H9 (cell line): ENCODE data around the gene EBPL. TPM values are rescaled to one million over a fixed set of nuclear protein-coding genes. Genes with fewer than 3 reads are reported as not detected.

Experiments
- DNase-seq: peaks from one replicate; pipeline ENCODE4 v3.0.0-alpha.2; 2017
- H2AFZ ChIP-seq: one replicate; pipeline ENCODE4 v1.6.1; 2013; ENCODE audit warnings: mild to moderate bottlenecking, low read length, control low read depth, moderate library complexity
- H2AK5ac ChIP-seq: 2 replicates; pipeline ENCODE4 v1.6.1; 2013; ENCODE audit warnings: low read length, control low read depth, mixed read lengths; ENCODE audit not compliant: insufficient read length
- H2BK120ac ChIP-seq: one replicate; pipeline ENCODE4 v1.6.1; 2013; ENCODE audit warnings: low read depth, mild to moderate bottlenecking, low read length, control low read depth, inconsistent platforms; ENCODE audit not compliant: poor library complexity, severe bottlenecking
- H2BK12ac ChIP-seq: 2 replicates; pipeline ENCODE4 v1.6.1; 2013; ENCODE audit warnings: low read length, control low read depth, mixed read lengths, low read depth; ENCODE audit not compliant: insufficient read length
- H2BK15ac ChIP-seq: 2 replicates; pipeline ENCODE4 v1.6.1; 2013; ENCODE audit warnings: low read depth, low read length, control low read depth
- H2BK20ac ChIP-seq: one replicate; pipeline ENCODE4 v1.6.1; 2013; ENCODE audit warnings: low read depth, mild to moderate bottlenecking, low read length, control low read depth, inconsistent platforms; ENCODE audit not compliant: poor library complexity, severe bottlenecking
- H2BK5ac ChIP-seq: 2 replicates; pipeline ENCODE4 v1.6.1; 2013; ENCODE audit warnings: low read length, control low read depth, mixed read lengths; ENCODE audit not compliant: insufficient read length
- H3K14ac ChIP-seq: 2 replicates; pipeline ENCODE4 v1.6.1; 2013; ENCODE audit warnings: low read length, control low read depth; ENCODE audit not compliant: insufficient read depth
- H3K18ac ChIP-seq: 2 replicates; pipeline ENCODE4 v1.6.1; 2013; ENCODE audit warnings: low read depth, mild to moderate bottlenecking, mixed read lengths, low read length, control low read depth; ENCODE audit not compliant: insufficient read length
- H3K23ac ChIP-seq: 2 replicates; pipeline ENCODE4 v1.6.1; 2013; ENCODE audit warnings: low read length, control low read depth, mixed read lengths, low read depth; ENCODE audit not compliant: insufficient read length
- H3K23me2 ChIP-seq: 2 replicates; pipeline ENCODE4 v1.6.1; 2013; ENCODE audit warnings: low read depth, mild to moderate bottlenecking, mixed read lengths, low read length, control low read depth; ENCODE audit not compliant: insufficient read length, poor library complexity, severe bottlenecking
- H3K27ac ChIP-seq: 2 replicates; pipeline ENCODE4 v1.5.1; 2013; ENCODE audit warnings: low read length, control low read depth, mixed read lengths, low read depth; ENCODE audit not compliant: insufficient read length
- H3K27me3 ChIP-seq: 2 replicates; pipeline ENCODE4 v1.6.1; 2013; ENCODE audit warnings: low read length, control low read depth, inconsistent platforms; ENCODE audit not compliant: insufficient read depth
- H3K4ac ChIP-seq: 2 replicates; pipeline ENCODE4 v1.6.1; 2013; ENCODE audit warnings: low read depth, mild to moderate bottlenecking, control low read depth, inconsistent platforms, low read length, moderate library complexity
- H3K4me1 ChIP-seq: 2 replicates; pipeline ENCODE4 v1.6.1; 2013; ENCODE audit warnings: low read length, control low read depth, inconsistent platforms; ENCODE audit not compliant: insufficient read depth
- H3K4me2 ChIP-seq: 2 replicates; pipeline ENCODE4 v1.6.1; 2013; ENCODE audit warnings: low read length, control low read depth, mixed read lengths; ENCODE audit not compliant: insufficient read length, insufficient read depth
- H3K56ac ChIP-seq: 2 replicates; pipeline ENCODE4 v1.6.1; 2013; ENCODE audit warnings: low read depth, mild to moderate bottlenecking, mixed read lengths, low read length, control low read depth; ENCODE audit not compliant: insufficient read length
- H3K79me1 ChIP-seq: 2 replicates; pipeline ENCODE4 v1.6.1; 2013; ENCODE audit warnings: low read depth, mild to moderate bottlenecking, moderate library complexity, low read length, control low read depth, inconsistent platforms; ENCODE audit not compliant: insufficient read depth, poor library complexity, severe bottlenecking
- H3K79me2 ChIP-seq: 2 replicates; pipeline ENCODE4 v1.6.1; 2013; ENCODE audit warnings: low read length, control low read depth, inconsistent platforms; ENCODE audit not compliant: insufficient read depth
- H3K9ac ChIP-seq: 2 replicates; pipeline ENCODE4 v1.6.1; 2013; ENCODE audit warnings: low read length, control low read depth, mixed read lengths; ENCODE audit not compliant: insufficient read length; ENCODE audit errors: extremely low read depth
- H3K9me3 ChIP-seq: one replicate; pipeline ENCODE4 v1.6.1; 2013; ENCODE audit warnings: low read depth, low read length, inconsistent platforms; ENCODE audit not compliant: control insufficient read depth
- H3T11ph ChIP-seq: one replicate; pipeline ENCODE4 v1.6.1; 2013; ENCODE audit warnings: mild to moderate bottlenecking, low read length, control low read depth, inconsistent platforms
- H4K20me1 ChIP-seq: one replicate; pipeline ENCODE4 v1.6.1; 2013; ENCODE audit not compliant: control insufficient read depth, insufficient read length, insufficient read depth
- H4K5ac ChIP-seq: 2 replicates; pipeline ENCODE4 v1.6.1; 2013; ENCODE audit warnings: low read depth, mild to moderate bottlenecking, mixed read lengths, low read length, control low read depth; ENCODE audit not compliant: insufficient read length
- H4K8ac ChIP-seq: replicated peaks from 2 replicates; pipeline ENCODE4 v1.6.1; 2013; ENCODE audit warnings: low read length, control low read depth, mixed read lengths, low read depth; ENCODE audit not compliant: insufficient read length
- H4K91ac ChIP-seq: 2 replicates; pipeline ENCODE4 v1.6.1; 2013; ENCODE audit warnings: low read depth, mild to moderate bottlenecking, moderate library complexity, mixed read lengths, low read length, control low read depth; ENCODE audit not compliant: insufficient read length
- H3K27ac Mint-ChIP-seq, 3 experiments: 2 replicates in 2 of 3; 3 replicates in 1 of 3; pipeline ENCODE4 v1.8.0; 2020 to 2021; ENCODE audit warnings: mixed read lengths in 3 of 3, mild to moderate bottlenecking in 1 of 3, moderate library complexity in 1 of 3
- H3K27me3 Mint-ChIP-seq: 2 replicates; pipeline ENCODE4 v1.8.0; 2021; ENCODE audit warnings: low read depth, mild to moderate bottlenecking, moderate library complexity, mixed read lengths
- H3K36me3 Mint-ChIP-seq, 3 experiments: 2 replicates in 2 of 3; 3 replicates in 1 of 3; pipeline ENCODE4 v1.8.0; 2020 to 2021; ENCODE audit warnings: low read depth in 3 of 3, mixed read lengths in 3 of 3; ENCODE audit not compliant: insufficient read depth in 1 of 3
- H3K4me1 Mint-ChIP-seq, 2 experiments: 2 replicates each; pipeline ENCODE4 v1.8.0; 2020; ENCODE audit warnings: mixed read lengths in 2 of 2
- H3K4me3 Mint-ChIP-seq, 2 experiments: 2 replicates in 1 of 2; 3 replicates in 1 of 2; pipeline ENCODE4 v1.8.0; 2020 to 2021; ENCODE audit warnings: mild to moderate bottlenecking in 2 of 2, mixed read lengths in 2 of 2, moderate library complexity in 1 of 2
- H3K9me3 Mint-ChIP-seq, 2 experiments: 2 replicates in 1 of 2; 3 replicates in 1 of 2; pipeline ENCODE4 v1.8.0; 2020; ENCODE audit warnings: mild to moderate bottlenecking in 2 of 2, mixed read lengths in 2 of 2, moderate library complexity in 1 of 2
- WGBS: extraction: QIAGEN DNeasy Blood & Tissue Kit; methylation state at CpG from one replicate; pipeline ENCODE4 v1.1.7; 2013; ENCODE audit warnings: missing lambda C conversion rate, low lambda C conversion rate, mixed read lengths; ENCODE audit not compliant: insufficient read length; ENCODE audit errors: extremely low coverage; 5-methylcytosine and 5-hydroxymethylcytosine counted together
- total RNA-seq: library from RNA; stranded (reverse); gene quantifications from 2 replicates; pipeline ENCODE4 v1.2.1, GENCODE V29; 2021
- TF ChIP-seq, protein P1 (sequence below): fragments of 200-600 bp; sonication (generic); conservative IDR thresholded peaks from 3 replicates; pipeline ENCODE4 v1.8.0; 2021; ENCODE audit warnings: antibody characterized with exemption, mild to moderate bottlenecking

Gene EBPL
- total RNA-seq, 1 experiment from 2014 or later: 65.9 TPM

DNA sequence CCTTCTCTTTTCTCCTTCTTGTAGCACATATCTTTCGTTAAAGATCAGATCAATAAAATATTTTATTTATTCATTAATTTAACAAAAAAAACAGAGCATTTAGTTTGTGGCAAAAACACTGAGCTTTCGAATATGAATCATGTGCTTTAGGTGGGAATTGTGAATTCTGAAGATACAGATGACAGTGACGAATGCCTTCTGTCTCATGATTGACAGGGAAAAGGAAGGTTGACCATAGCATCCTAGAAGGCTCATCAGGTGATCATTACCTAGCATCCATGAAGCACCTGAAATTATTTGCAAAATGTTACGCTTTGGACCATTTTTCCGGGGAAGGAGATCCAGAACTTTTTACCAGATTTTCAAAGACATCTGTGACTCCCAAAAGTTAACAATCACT lies 59.1 kb downstream of the EBPL start:
- Histone ChIP-seq H3K9me3 (no peaks in the 10 kb centered on the region), H2BK20ac (no peak overlapping the region), H4K20me1 (no peaks in the 10 kb centered on the region), H3K27me3 (no peaks in the 10 kb centered on the region), H2BK15ac (no peak overlapping the region), H2BK120ac (no peak overlapping the region), H2BK12ac (no peak overlapping the region), H3K4ac (no peak overlapping the region), H3K23ac (no peak overlapping the region), H3K79me1 (no peaks in the 10 kb centered on the region), H3K27ac (no peak overlapping the region), H3K18ac (no peak overlapping the region), H3K9ac (no peak overlapping the region), H3K79me2 (no peaks in the 10 kb centered on the region), H3T11ph (no peak overlapping the region), H3K23me2 (no peaks in the 10 kb centered on the region), H4K8ac (no peak overlapping the region), H2AFZ (no peak overlapping the region), H4K5ac (no peak overlapping the region), H3K4me2 (no peak overlapping the region), H3K14ac (no peak overlapping the region), H2BK5ac (no peak overlapping the region), H3K4me1 (peaks cover 5% of the 10 kb centered on the region), H2AK5ac (no peak overlapping the region), H4K91ac (no peak overlapping the region), H3K56ac (no peak overlapping the region)
- Mint-ChIP-seq H3K27me3 (peaks cover 2% of the 10 kb centered on the region), H3K27ac (no peak overlapping the region), H3K4me1 (peaks cover 28 to 40% of the 10 kb centered on the region in 2 experiments), H3K4me3 (no peak overlapping the region), H3K36me3 (peaks cover 0 to 5% (median 0%) of the 10 kb centered on the region in 3 experiments; a peak in 2 of 7 replicates), H3K9me3 (no peaks in the 10 kb centered on the region)
- TF ChIP-seq, protein P1, sequence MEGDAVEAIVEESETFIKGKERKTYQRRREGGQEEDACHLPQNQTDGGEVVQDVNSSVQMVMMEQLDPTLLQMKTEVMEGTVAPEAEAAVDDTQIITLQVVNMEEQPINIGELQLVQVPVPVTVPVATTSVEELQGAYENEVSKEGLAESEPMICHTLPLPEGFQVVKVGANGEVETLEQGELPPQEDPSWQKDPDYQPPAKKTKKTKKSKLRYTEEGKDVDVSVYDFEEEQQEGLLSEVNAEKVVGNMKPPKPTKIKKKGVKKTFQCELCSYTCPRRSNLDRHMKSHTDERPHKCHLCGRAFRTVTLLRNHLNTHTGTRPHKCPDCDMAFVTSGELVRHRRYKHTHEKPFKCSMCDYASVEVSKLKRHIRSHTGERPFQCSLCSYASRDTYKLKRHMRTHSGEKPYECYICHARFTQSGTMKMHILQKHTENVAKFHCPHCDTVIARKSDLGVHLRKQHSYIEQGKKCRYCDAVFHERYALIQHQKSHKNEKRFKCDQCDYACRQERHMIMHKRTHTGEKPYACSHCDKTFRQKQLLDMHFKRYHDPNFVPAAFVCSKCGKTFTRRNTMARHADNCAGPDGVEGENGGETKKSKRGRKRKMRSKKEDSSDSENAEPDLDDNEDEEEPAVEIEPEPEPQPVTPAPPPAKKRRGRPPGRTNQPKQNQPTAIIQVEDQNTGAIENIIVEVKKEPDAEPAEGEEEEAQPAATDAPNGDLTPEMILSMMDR: no peak
- no CpG with 5 or more reads among the region's 5 CpGs for WGBS
- no peak for DNase-seq
